ENCODE measurements around the gene CHSY1. TPM values are rescaled to one million over a fixed set of nuclear protein-coding genes. Genes with fewer than 3 reads are reported as not detected.

Gene CHSY1
- total and polyA plus RNA-seq, 5 donors, result 11.9 to 44.7 (median 27.0) TPM

DNA sequence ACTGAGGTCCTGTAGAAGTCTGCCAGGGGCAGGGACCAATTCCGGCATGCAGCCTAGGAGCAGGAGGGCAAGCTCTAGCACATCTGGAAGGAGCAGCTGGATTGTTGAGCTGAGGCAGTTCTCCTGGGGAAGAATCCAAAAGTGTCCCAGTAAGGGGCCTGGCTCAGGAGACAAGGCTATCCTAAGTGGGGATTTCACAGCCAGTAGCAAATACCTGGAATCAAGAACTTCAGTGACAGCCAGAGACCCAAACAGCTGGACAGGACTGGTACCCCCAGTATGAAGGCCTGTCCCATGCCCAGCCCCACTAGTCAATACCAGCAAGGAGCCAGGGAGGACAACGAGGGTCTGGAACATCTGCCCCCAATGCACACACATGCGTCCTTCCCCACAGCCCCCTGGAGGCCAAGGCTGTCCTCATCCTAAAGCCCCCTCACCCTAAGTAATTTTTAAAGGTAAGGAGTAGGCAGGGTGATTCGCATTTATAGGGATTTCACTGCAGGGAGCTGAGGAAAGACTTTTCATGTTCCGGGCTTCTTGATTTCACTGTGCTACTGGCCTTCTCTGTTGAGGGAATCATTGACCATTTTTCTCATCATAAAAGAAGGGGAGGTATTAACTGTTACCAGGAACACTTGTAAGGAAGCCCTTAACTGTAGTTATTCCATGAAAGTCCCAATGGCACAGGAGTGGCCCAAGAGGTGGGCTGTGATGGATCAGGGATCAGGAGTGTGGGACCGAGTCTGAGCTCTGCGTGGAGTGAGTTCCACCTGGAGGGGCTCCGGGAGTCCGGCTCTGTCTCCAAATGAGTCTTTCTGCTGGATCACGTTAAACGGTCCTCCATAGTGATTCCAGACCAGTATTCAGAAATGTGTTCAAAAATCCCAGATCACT is 2.6 kb upstream of the CHSY1 start:
- Histone ChIP-seq H3K4me1 (ENCODE audit: control insufficient read depth, insufficient read depth, low read length) (no peaks in the 10 kb centered on the region), H3K4me3 (ENCODE audit: low read length) (no peak overlapping the region), H3K27ac (ENCODE audit: low read length) (no peak overlapping the region), H3K27me3 (ENCODE audit: control insufficient read depth, insufficient read depth) (no peaks in the 10 kb centered on the region), H3K9me3 (ENCODE audit: control insufficient read depth, low read length) (no peaks in the 10 kb centered on the region)
- intact Hi-C loops (cut with DNase I), result loop anchor here in 2 of 4 donors (5.0 to 10.0 kb wide), 3 partner anchors 130 to 242 kb away; no protein-coding TSS in a partner anchor
- ATAC-seq (no peak), DNase-seq (no peak)
- 88% methylated on average over 11 of the region's 11 CpGs for WGBS

DNA sequence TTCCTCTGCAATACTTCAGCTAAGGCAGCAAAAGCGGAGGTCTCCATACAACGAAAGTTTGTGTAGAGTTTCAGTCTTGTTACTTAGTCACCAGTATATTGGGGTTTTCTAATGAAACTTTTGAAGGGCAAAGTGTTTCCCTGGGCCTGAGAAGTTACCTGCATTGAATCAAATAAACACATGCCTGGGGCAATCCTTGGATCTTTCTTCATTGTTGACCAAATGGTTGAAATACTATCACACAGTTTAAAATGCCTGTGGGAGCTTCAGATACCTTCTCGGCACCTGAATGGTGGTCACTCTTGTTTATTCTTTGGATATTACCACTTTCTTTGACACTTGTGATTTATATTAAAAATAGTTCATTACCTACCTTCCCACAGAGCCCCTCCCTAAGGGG is 988 bp upstream of the CHSY1 start:
- no peaks in the 10 kb centered on the region for H3K9me3 ChIP-seq (ENCODE audit: control insufficient read depth, low read length)
- 53% methylated on average over 3 of the region's 3 CpGs for WGBS
- no peaks in the 10 kb centered on the region for H3K4me1 ChIP-seq (ENCODE audit: control insufficient read depth, insufficient read depth, low read length)
- intact Hi-C loops (cut with DNase I), result loop anchor here in 1 of 4 donors (10.0 kb wide), 1 partner anchor 128 kb away; no protein-coding TSS in a partner anchor
- H3K27ac ChIP-seq (ENCODE audit: low read length), result no peak overlapping the region
- H3K4me3 ChIP-seq (ENCODE audit: low read length), result peak overlapping the region; percentile 80
- H3K27me3 ChIP-seq (ENCODE audit: control insufficient read depth, insufficient read depth), result no peaks in the 10 kb centered on the region
- ATAC-seq, result no peak
- DNase-seq, result no peak

DNA sequence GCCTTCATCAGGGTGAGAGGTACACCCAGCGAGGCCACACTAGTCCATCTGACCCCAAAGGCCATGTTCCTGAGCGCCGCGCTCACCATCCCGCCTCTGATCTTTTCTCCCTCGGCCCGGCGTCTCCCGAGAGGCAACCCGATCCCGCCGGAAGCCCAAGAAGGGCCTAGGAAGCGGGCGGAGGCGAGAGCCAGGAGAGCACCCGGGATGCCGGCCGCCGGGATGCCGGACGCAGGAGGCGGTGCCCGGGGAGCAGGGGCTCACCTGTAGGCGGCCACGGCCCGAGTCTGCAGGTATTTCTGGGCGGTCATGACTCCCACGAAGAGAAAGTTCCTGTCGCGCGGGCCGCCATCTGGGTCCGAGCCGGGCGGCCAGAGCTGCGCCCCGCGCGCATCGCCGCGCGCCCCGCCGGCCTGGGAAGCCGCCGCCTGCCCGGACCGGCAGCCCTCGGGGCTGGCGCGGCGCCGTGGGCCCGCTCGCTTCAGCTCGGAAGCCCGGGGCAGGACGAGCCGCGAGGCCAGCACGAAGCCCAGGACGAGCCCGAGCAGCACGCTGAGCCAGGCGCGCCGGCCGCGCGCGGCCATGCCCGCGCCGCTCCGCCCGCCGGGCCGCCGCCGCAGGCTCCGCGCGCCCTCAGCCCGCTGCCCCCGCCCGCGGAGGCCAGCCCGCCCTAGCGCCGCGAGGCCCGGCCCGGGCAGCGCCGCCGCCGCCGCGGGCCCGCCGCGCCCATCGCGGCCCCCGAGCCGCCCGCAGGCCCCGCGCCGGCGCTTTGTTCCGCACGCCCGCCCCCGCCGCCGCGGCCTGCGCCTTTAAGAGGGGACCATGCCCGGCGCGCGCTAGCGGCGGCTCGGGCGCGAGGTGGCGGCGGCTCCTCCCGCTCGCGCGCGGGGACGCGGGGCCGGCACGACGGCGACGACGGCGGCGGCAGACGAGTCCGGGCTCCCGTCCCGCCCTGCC is 697 bp downstream of the CHSY1 start:
- Histone ChIP-seq H3K27ac (ENCODE audit: low read length) (peak overlapping the region; percentile 82), H3K27me3 (ENCODE audit: control insufficient read depth, insufficient read depth) (no peaks in the 10 kb centered on the region), H3K4me3 (ENCODE audit: low read length) (peak overlapping the region; percentile 80), H3K9me3 (ENCODE audit: control insufficient read depth, low read length) (no peaks in the 10 kb centered on the region), H3K4me1 (ENCODE audit: control insufficient read depth, insufficient read depth, low read length) (peaks cover 4% of the 10 kb centered on the region)
- intact Hi-C loops (cut with DNase I), result loop anchor here in 1 of 4 donors (10.0 kb wide), 1 partner anchor 126 kb away; no protein-coding TSS in a partner anchor
- peak in 1 of 2 donors; percentile 42 for ATAC-seq
- peak; percentile 44 to 73 (median 73) for DNase-seq
- under 1% methylated on average over 150 of the region's 150 CpGs for WGBS

DNA sequence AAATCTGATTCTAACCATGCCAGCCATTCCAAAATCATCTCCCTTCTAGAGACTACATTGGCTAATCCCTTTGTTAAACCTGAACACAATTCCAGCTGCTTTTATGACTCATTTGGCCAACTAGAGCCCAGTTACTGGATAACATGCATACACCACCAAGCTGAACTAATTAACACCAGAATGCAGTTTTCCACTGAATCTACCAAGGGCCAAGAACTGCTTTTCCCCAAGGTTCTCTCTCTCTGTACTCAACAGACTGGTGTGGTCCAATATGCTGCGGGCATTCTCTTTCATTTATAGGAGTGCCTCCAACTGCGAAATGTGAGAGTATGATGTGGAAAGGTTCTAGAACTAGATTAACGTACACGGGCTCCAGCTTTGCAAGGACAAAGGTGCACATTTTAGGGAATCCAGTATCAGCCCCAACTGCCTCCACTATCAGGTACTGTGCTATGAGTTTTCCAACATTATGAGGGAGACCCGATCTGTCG is 1.5 kb downstream of the CHSY1 start:
- Histone ChIP-seq H3K4me3 (ENCODE audit: low read length) (peak overlapping the region; percentile 80), H3K9me3 (ENCODE audit: control insufficient read depth, low read length) (no peaks in the 10 kb centered on the region), H3K27ac (ENCODE audit: low read length) (peak overlapping the region; percentile 1), H3K27me3 (ENCODE audit: control insufficient read depth, insufficient read depth) (no peaks in the 10 kb centered on the region), H3K4me1 (ENCODE audit: control insufficient read depth, insufficient read depth, low read length) (peaks cover 4% of the 10 kb centered on the region)
- intact Hi-C loops (cut with DNase I), result loop anchor here in 1 of 4 donors (10.0 kb wide), 1 partner anchor 126 kb away; no protein-coding TSS in a partner anchor
- DNase-seq (no peak), ATAC-seq (no peak)
- 8% methylated on average over 6 of the region's 6 CpGs for WGBS

DNA sequence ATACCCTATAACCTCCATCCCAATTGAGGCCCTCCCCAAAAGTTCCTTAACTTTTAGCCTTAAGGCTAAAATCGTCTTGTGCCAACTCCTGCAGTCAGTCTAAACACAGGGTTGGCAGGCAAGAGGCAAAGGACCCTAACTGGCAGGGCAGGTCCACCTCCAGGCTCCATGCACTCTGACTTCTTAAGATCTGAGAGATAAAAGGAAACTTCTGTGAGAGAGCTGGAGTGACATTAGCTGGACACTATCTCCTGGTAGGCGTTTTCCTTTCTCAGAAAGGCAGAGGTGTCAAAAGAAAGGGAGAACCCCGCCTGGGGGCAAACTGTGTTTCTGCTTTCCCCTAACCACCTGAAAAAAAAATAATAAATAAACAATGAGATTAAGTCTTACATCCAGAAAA is 3.6 kb downstream of the CHSY1 start:
- Histone ChIP-seq H3K4me3 (ENCODE audit: low read length) (no peak overlapping the region), H3K27ac (ENCODE audit: low read length) (no peak overlapping the region)
- intact Hi-C loops (cut with DNase I), result loop anchor here (5.0 to 10.0 kb wide), 3 partner anchors 51 to 63 kb away; no protein-coding TSS in a partner anchor

DNA sequence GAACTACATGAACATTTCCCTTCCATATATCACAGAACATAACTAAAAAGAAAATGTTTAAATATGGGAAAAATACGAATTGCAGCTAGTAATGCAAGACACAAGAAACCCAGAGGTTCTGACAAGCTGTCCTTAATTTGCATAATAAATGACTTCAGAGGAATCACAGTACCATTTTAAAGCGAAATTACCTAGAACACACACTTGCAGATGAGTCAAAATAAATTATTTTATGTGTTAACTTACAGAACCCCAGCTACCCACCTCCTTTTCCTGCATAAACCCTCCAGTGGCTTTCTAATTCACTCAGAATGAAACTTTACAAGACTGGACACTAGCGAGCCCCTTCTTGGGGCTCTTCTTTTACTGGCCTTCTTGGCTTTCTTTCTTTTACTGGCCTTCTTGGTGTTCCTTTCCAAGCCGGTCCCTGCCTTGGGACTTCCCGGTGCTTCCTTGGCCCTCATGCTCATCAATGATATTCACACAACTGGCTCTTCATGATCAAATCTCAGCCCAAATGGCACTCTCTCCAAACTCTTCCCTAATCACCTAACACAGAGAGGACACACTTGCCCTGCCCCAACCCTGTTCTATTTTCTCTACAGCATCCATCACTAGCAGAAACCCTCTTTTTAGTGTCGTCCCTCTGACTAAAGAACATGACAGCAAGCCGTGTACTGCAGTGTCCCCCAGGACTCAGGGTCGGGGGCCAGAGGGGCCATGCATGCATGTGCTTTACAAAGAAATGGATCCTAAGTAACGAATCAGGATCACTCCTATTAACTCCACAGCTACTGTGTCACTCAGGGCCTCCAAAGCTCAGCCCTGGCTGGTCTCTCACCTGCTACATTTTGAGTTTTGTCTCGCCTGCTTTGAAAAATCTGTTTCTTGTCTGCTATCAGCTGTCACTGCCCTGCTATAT is 4.8 kb downstream of the CHSY1 start:
- 60% methylated on average over 10 of the region's 10 CpGs for WGBS
- no peaks in the 10 kb centered on the region for H3K27me3 ChIP-seq (ENCODE audit: control insufficient read depth, insufficient read depth)
- DNase-seq (no peak), ATAC-seq (no peak)
- intact Hi-C loops (cut with DNase I), result loop anchor here (5.0 to 10.0 kb wide), 3 partner anchors 50 to 62 kb away; no protein-coding TSS in a partner anchor
- H3K4me1 ChIP-seq (ENCODE audit: control insufficient read depth, insufficient read depth, low read length), result peaks cover 19% of the 10 kb centered on the region
- no peaks in the 10 kb centered on the region for H3K9me3 ChIP-seq (ENCODE audit: control insufficient read depth, low read length)
- H3K4me3 ChIP-seq (ENCODE audit: low read length), result no peak overlapping the region
- H3K27ac ChIP-seq (ENCODE audit: low read length), result peak overlapping the region; percentile 50

More for the DNA sequence above, 3.6 kb downstream of the CHSY1 start:
- ATAC-seq (no peak), DNase-seq (no peak)
- peaks cover 14% of the 10 kb centered on the region for H3K4me1 ChIP-seq (ENCODE audit: control insufficient read depth, insufficient read depth, low read length)
- H3K9me3 ChIP-seq (ENCODE audit: control insufficient read depth, low read length), result no peaks in the 10 kb centered on the region
- 59% methylated on average over 3 of the region's 3 CpGs for WGBS
- H3K27me3 ChIP-seq (ENCODE audit: control insufficient read depth, insufficient read depth), result no peaks in the 10 kb centered on the region

DNA sequence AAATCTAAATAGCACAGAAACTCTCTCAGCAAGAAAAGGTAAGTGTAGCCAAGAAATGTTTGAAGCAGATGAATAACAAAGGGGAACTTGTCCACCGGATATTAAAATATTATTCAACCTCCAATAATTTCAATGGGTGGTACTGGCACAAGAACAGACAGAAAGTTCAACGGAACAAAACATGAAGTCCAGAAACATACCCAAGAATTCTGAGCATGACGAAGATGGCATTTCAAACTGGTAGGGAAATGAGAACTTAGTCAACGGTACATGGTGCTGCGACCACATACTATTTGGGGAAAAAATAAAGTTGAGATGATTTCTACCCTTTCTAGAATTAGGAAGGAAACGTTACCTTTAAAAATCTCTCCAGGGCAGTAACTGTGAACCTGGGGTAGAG is 5.5 kb downstream of the CHSY1 start:
- Histone ChIP-seq H3K4me1 (ENCODE audit: control insufficient read depth, insufficient read depth, low read length) (peaks cover 19% of the 10 kb centered on the region), H3K27me3 (ENCODE audit: control insufficient read depth, insufficient read depth) (no peaks in the 10 kb centered on the region), H3K9me3 (ENCODE audit: control insufficient read depth, low read length) (no peaks in the 10 kb centered on the region), H3K27ac (ENCODE audit: low read length) (no peak overlapping the region), H3K4me3 (ENCODE audit: low read length) (no peak overlapping the region)
- ATAC-seq, result no peak
- no peak for DNase-seq
- 51% methylated on average over 6 of the region's 6 CpGs for WGBS
- intact Hi-C loops (cut with DNase I), result loop anchor here (5.0 to 10.0 kb wide), 3 partner anchors 49 to 62 kb away; no protein-coding TSS in a partner anchor

DNA sequence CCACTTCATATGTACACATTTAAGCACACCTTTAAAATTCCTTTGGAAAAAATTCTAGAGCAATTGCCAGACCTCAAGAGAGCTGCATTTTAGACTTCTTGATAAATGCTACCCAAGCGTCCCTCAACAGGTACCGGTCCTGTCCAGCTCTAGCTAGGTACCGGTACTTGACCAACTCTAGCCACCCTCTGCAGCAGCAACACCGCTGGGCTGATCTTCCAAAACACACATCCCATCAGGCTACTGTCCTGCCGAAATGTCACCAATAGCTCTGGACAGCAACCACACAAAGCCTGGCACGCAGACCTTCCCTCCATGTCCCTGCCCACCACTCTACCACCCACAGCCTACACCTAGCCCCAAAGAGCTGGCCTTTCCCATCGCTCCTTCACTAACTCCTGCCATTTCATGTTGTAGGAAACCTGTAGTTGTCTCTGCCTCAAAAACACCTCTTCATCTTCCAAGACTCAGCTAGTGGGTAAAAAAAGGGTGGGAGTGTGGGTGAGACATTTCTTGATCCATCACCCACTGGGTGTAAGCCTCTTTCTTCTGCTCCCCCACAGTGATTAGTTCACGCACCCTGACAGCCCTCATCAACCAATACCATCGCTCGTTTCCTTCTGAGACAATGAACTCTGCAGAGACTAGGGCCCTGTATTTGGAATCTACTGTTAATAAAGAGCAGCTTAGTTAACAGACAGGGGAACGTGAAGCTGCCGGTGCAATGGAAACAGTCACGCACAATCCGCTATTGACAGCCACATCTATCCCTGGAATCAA is 6.8 kb downstream of the CHSY1 start:
- intact Hi-C loops (cut with DNase I), result loop anchor here (5.0 to 10.0 kb wide), 3 partner anchors 48 to 60 kb away; no protein-coding TSS in a partner anchor
- H3K4me3 ChIP-seq (ENCODE audit: low read length), result no peak overlapping the region

DNA sequence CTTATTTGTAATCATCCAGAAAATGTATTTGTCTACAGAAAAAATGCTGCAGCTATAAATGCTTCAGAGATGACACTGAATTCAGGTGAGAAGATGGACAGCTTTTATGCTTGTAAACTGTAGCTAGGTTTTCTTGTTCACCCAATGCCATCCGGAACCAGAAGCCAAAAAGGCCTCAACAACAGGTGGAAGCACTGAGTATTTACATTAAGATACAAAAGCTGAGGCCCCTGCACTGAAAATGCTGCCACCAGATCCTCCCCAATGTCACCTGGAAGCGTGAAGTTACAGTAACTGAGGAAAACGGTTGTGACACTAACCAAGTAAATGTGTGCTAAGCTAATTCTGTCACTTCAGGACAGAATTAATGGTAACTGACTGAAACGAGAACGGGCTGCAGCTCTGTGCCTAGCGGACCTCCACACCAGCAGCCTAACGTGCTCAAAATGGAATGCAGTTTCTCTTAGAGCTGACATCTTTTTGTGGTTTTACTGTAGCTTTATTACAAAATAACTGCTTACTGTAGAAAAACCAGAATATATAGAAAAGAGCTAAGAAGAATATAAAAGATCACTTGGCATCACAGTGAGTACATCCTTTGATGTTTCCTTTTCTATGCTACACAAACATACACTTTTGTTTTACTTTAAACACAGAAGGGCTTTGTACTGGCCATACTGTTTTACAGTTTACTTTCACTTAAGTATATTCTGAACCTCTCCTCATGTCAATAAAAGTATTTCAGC is 7.6 kb downstream of the CHSY1 start:
- H3K9me3 ChIP-seq (ENCODE audit: control insufficient read depth, low read length), result no peaks in the 10 kb centered on the region
- intact Hi-C loops (cut with DNase I), result loop anchor here in 3 of 4 donors (10.0 kb wide), 2 partner anchors 49 to 59 kb away; no protein-coding TSS in a partner anchor
- H3K4me3 ChIP-seq (ENCODE audit: low read length), result no peak overlapping the region
- WGBS, result 49% methylated on average over 7 of the region's 7 CpGs
- no peak for DNase-seq
- ATAC-seq, result no peak
- peaks cover 19% of the 10 kb centered on the region for H3K4me1 ChIP-seq (ENCODE audit: control insufficient read depth, insufficient read depth, low read length)
- no peaks in the 10 kb centered on the region for H3K27me3 ChIP-seq (ENCODE audit: control insufficient read depth, insufficient read depth)
- H3K27ac ChIP-seq (ENCODE audit: low read length), result no peak overlapping the region

More for the DNA sequence above, 6.8 kb downstream of the CHSY1 start:
- no peaks in the 10 kb centered on the region for H3K9me3 ChIP-seq (ENCODE audit: control insufficient read depth, low read length)
- ATAC-seq (no peak), DNase-seq (no peak)
- H3K4me1 ChIP-seq (ENCODE audit: control insufficient read depth, insufficient read depth, low read length), result peaks cover 19% of the 10 kb centered on the region
- H3K27ac ChIP-seq (ENCODE audit: low read length), result no peak overlapping the region
- WGBS, result 89% methylated on average over 14 of the region's 14 CpGs
- no peaks in the 10 kb centered on the region for H3K27me3 ChIP-seq (ENCODE audit: control insufficient read depth, insufficient read depth)
